Uterus (tissue), 2 donors: ENCODE results near the gene PXDC1.

Experiments
- POLR2A ChIP-seq, 2 donors: fragments of 450-650 bp; IDR thresholded peaks; one replicate each; pipeline ENCODE4 v1.6.1; 2016; ENCODE audit warnings: antibody characterized with exemption in 2 of 2, mild to moderate bottlenecking in 1 of 2, moderate library complexity in 1 of 2
- TF ChIP-seq, protein P1 (sequence below), 4 experiments: fragments of 200-600 bp in 2 of 4; fragments of 450-650 bp in 2 of 4; sonication (generic) in 2 of 4; IDR thresholded peaks; one replicate each; pipeline ENCODE4 v1.5.1; 2016 to 2019; ENCODE audit warnings: antibody characterized with exemption in 4 of 4, mild to moderate bottlenecking in 2 of 4, moderate library complexity in 1 of 4

GRCh38 chr6:3744901-3745470 is 6.5 kb downstream of the PXDC1 start:
- TF ChIP-seq, protein P1, sequence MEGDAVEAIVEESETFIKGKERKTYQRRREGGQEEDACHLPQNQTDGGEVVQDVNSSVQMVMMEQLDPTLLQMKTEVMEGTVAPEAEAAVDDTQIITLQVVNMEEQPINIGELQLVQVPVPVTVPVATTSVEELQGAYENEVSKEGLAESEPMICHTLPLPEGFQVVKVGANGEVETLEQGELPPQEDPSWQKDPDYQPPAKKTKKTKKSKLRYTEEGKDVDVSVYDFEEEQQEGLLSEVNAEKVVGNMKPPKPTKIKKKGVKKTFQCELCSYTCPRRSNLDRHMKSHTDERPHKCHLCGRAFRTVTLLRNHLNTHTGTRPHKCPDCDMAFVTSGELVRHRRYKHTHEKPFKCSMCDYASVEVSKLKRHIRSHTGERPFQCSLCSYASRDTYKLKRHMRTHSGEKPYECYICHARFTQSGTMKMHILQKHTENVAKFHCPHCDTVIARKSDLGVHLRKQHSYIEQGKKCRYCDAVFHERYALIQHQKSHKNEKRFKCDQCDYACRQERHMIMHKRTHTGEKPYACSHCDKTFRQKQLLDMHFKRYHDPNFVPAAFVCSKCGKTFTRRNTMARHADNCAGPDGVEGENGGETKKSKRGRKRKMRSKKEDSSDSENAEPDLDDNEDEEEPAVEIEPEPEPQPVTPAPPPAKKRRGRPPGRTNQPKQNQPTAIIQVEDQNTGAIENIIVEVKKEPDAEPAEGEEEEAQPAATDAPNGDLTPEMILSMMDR (IDR thresholded peaks at IDR 0.05), result no peak
- no peak for TF ChIP-seq POLR2A (IDR thresholded peaks at IDR 0.05)
